ENCODE data around the gene CORO1C. TPM values are rescaled to one million over a fixed set of nuclear protein-coding genes. Genes with fewer than 3 reads are reported as not detected.

Gene CORO1C
- total RNA-seq, 1 experiment from 2014 or later = 138 TPM

GRCh38 chr12:108653082-108653516 lies 78.2 kb downstream of the CORO1C start:
- Histone ChIP-seq H3K27me3 (ENCODE audit: insufficient read depth, low read length) (no peaks in the 10 kb centered on the region), H3K9ac (ENCODE audit: low read length) (no peak overlapping the region), H3K36me3 (ENCODE audit: control insufficient read depth in 1 of 2, insufficient read depth in 2 of 2, low read length in 2 of 2) (peaks cover 0 to 13% of the 10 kb centered on the region in 2 experiments; a peak in 1 of 4 replicates), H3K4me1 (ENCODE audit: control insufficient read depth in 1 of 2, insufficient read depth in 2 of 2, low read length in 2 of 2) (peaks cover 57 to 60% of the 10 kb centered on the region in 2 experiments), H3K4me2 (ENCODE audit: low read length) (0 out of 2 replicates have a peak overlapping the region, but pooled peaks have one; percentile 6), H3K4me3 (replicated peaks in 1 of 2; ENCODE audit: low read depth in 1 of 2, low read length in 2 of 2) (no peak overlapping the region), H3K9me2 (ENCODE audit: insufficient read depth) (no peaks in the 10 kb centered on the region), H3K79me2 (ENCODE audit: insufficient read depth, low read length) (no peaks in the 10 kb centered on the region), H3K9me3 (ENCODE audit: control insufficient read depth in 1 of 2, insufficient read depth in 1 of 2, low read depth in 1 of 2, low read length in 2 of 2) (no peaks in the 10 kb centered on the region), H4K20me1 (ENCODE audit: insufficient read depth) (no peaks in the 10 kb centered on the region), H2AFZ (ENCODE audit: low read depth, low read length, poor library complexity, severe bottlenecking) (no peak overlapping the region), H3K27ac (ENCODE audit: low read depth, low read length) (no peak overlapping the region)
- ChIA-PET RAD21 (ENCODE audit: low non-redundant PET in 1 of 2, low total read pairs in 2 of 2, uncharacterized antibody in 2 of 2, unreplicated experiment in 2 of 2) (no interaction called here), POLR2A (no interaction called here), CTCF (interaction anchor here (1.5 kb wide), 1 partner anchor 11 kb away, joined by 8 read pairs; no protein-coding TSS in a partner anchor)
- intact Hi-C loops (cut with micrococcal nuclease) = no loop called here
- no peak for ATAC-seq
- TF ChIP-seq EGR1 (IDR thresholded peaks at IDR 0.05; ENCODE audit: low read depth) (no peak), SP1 (IDR thresholded peaks at IDR 0.05; ENCODE audit: low read depth) (0 out of 2 replicates have a peak, but pooled peaks have one; percentile 14), SIN3A (IDR thresholded peaks at IDR 0.05; ENCODE audit: low read depth) (no peak), POLR2A (IDR thresholded peaks at IDR 0.05; ENCODE audit: borderline replicate concordance, extremely low read depth, insufficient read depth, insufficient read length) (no peak)
- BruUV-seq (replicated peaks) = no TSS peak
- DNase-seq (ENCODE audit: low read depth, low spot score) = no peak

GRCh38 chr12:108650083-108650482 lies 81.2 kb downstream of the CORO1C start:
- ChIA-PET POLR2A (interaction anchor here (0.6 to 1.0 kb wide), 3 partner anchors 10 to 153 kb away, joined by 3 to 4 read pairs (median 3); no protein-coding TSS in a partner anchor), CTCF (interaction anchor here (0.9 to 1.3 kb wide), 3 partner anchors 15 to 301 kb away, joined by 3 to 4 read pairs (median 4); no protein-coding TSS in a partner anchor), RAD21 (ENCODE audit: low non-redundant PET in 1 of 2, low total read pairs in 2 of 2, uncharacterized antibody in 2 of 2, unreplicated experiment in 2 of 2) (interaction anchor here (0.5 to 0.8 kb wide), 3 partner anchors 32 to 721 kb away, joined by 3 to 4 read pairs (median 3); no protein-coding TSS in a partner anchor)
- no peaks in the 10 kb centered on the region for H4K20me1 ChIP-seq (ENCODE audit: insufficient read depth)
- H3K9me2 ChIP-seq (ENCODE audit: insufficient read depth) = no peaks in the 10 kb centered on the region
- H3K9ac ChIP-seq (ENCODE audit: low read length) = peak overlapping the region; percentile 39
- peak overlapping the region in 1 of 2 experiments; percentile 19; a peak in 1 of 4 replicates for H3K4me3 ChIP-seq (replicated peaks in 1 of 2; ENCODE audit: low read depth in 1 of 2, low read length in 2 of 2)
- H2AFZ ChIP-seq (ENCODE audit: low read depth, low read length, poor library complexity, severe bottlenecking) = no peak overlapping the region
- H3K4me1 ChIP-seq (ENCODE audit: control insufficient read depth in 1 of 2, insufficient read depth in 2 of 2, low read length in 2 of 2) = peaks cover 82 to 86% of the 10 kb centered on the region in 2 experiments
- no peaks in the 10 kb centered on the region for H3K27me3 ChIP-seq (ENCODE audit: insufficient read depth, low read length)
- TF ChIP-seq MAX (IDR thresholded peaks at IDR 0.05) (no peak), POLR2A (IDR thresholded peaks at IDR 0.05; ENCODE audit: borderline replicate concordance, extremely low read depth, insufficient read depth, insufficient read length) (no peak), RAD21 (IDR thresholded peaks at IDR 0.05; ENCODE audit: low read depth) (no peak), REST (IDR thresholded peaks at IDR 0.05; ENCODE audit: low read depth) (no peak), EGR1 (IDR thresholded peaks at IDR 0.05; ENCODE audit: low read depth) (no peak), EZH2phosphoT487 (IDR thresholded peaks at IDR 0.05; ENCODE audit: borderline replicate concordance) (no peak)
- peak overlapping the region; percentile 66 for H3K4me2 ChIP-seq (ENCODE audit: low read length)
- intact Hi-C loops (cut with micrococcal nuclease) = no loop called here
- H3K27ac ChIP-seq (ENCODE audit: low read depth, low read length) = peak overlapping the region; percentile 75
- no TSS peak for BruUV-seq (replicated peaks)
- no peaks in the 10 kb centered on the region for H3K79me2 ChIP-seq (ENCODE audit: insufficient read depth, low read length)
- peaks cover 0 to 15% of the 10 kb centered on the region in 2 experiments; a peak in 2 of 4 replicates for H3K36me3 ChIP-seq (ENCODE audit: control insufficient read depth in 1 of 2, insufficient read depth in 2 of 2, low read length in 2 of 2)
- no peaks in the 10 kb centered on the region for H3K9me3 ChIP-seq (ENCODE audit: control insufficient read depth in 1 of 2, insufficient read depth in 1 of 2, low read depth in 1 of 2, low read length in 2 of 2)
- DNase-seq (ENCODE audit: low read depth, low spot score) (peak; percentile 57), ATAC-seq (peak; percentile 67)

Data from HCT116 (cell line).